ENCODE results near the gene NSG2.
"Not testable (repeated sequence)": the region's sequence is repeated elsewhere in the genome, so short reads cannot be mapped to it uniquely, and the experiment has no call there.

Gene NSG2

DNA sequence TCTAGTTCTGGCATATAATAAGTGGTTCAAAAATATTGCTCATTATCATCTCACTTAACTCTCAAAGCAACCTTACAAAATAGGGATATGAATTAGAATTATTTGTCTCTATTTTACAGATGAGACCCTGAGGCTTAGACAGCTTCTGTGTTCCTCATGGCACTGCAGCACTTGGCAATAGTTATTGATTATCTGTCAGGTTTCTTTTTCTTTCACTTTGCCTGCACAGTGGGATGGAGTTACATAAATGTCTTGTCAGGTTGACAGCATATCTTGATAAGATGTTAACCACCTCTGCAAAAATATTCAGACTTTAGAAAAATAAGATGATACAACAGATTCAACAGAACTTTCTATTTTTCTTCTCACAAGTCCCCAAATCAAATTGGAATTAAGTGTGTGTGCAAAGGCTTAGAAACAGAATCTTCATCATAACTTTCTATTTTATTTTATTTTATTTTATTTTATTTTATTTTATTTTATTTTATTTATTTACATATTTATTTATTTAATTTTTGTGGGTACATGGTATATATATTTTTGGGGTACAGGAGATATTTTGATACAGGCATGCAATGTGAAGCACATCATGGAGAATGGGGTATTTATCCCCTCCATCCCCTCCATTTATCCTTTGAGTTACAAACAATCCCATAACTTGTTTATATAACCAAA is 17.7 kb downstream of the NSG2 start:
- DNase-seq, result no peak

DNA sequence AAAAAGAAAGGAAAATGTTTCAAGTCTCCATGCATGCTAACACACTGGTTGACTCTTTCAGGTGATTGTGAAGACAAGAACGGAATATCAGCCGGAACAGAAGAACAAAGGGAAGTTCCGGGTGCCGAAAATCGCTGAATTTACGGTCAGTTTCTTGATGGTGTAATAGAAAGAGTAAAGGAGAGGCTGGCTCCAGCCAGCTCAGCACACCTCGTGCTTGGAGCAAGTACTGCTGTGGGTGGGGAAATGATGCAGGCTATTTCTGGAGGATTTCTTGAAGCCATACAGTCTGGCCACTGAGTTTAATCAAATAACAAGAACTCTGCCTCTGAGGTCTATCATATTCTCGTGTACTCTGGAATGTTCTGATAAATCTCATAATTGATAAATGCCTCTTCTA is 18.7 kb downstream of the NSG2 start:
- no peak for DNase-seq

DNA sequence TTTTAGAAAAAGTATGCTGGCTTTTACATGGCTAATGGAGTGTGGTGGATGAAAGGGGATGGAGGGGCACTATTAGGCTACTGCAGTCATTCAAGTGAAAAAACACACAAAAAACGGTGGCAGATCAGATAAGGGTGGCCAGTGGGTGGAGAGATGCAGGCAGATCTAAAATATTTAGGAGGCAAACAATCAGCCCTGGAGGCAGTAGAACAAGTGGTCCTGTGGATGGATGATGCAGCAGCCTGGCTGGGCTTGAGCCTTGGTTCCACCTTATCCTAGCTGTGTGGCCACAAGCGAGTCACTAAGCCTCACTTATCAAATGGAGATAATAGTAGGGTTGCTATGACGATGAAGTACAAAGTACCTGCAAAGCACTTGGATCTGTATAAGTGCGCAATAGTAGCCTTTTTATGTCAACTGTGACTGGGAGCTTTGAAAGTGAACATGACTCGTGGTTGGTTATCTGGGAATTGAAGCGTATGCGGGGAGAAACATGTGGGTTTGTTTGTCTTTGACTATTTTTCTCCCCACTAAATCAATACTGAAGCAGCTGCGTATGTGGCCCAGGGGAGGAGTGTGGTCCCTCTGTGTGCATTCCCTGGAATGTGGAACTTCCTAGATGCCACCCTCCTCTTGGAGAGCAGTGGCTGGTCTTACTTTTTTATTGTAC is 20.2 kb downstream of the NSG2 start:
- peak; percentile 12 for DNase-seq

DNA sequence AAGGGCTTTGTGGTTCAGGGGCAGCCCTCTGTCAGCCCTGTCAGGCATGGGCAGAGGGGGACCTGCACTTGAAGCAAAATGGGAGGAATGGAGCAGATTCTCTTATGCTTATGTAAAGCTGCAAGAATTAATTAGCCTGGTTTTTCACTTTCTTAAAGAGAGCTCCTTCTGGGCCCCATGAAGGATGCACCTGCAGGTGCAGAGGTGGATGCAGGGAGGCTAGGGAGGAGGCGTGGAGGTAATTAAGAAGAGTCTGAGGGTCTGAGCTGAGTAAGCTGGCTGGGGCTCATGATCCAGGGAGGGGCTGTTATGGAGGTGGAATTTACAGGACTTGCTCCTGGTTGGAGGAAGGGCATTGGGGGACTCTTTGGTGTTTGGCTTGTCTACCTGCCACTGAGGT is 22.0 kb downstream of the NSG2 start:
- no peak for DNase-seq

DNA sequence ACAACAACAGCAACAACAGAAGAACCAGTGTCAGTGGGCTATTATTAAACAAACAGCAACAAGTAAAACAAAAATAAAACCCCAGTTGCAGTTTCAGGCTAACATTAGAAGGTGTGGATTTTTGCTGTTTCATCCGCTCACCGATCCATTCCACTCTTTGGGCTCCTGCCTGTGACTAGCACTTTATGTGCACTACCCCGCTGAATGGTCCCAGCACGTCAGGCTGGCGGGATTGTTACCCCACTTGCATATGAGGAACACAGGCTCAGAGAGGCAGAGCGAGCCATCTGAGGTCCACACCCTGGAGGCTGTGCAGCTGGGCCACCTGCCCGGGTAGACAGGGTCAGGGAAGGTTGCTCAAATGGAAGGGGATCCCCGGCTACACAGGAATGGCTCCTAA is 26.0 kb downstream of the NSG2 start:
- no peak for DNase-seq

DNA sequence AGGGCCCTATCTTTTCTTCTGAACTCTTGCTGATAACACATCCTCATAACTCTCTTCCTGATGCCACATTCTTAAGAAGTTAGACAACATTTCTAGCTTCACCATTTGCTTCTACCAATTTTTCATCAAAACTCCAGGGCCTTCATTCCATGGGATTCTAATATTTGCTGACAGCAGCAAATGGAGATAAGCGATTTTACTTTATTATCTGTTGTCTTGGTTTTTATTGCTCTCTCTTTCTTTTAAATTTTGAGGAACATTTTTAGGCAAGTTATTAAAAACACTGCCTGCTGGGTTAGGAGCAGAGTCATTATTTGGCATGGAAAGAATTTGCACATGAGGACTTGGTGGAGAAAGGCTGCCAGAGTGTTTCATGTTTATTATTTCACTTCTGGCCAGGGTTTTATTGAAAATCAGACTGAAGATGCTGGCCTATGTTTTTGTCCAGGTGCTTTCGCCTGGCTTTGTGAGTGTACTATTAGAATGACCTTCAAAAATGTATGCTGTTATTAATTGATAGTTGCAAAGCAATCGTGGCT is 27.7 kb downstream of the NSG2 start:
- DNase-seq, result no peak

DNA sequence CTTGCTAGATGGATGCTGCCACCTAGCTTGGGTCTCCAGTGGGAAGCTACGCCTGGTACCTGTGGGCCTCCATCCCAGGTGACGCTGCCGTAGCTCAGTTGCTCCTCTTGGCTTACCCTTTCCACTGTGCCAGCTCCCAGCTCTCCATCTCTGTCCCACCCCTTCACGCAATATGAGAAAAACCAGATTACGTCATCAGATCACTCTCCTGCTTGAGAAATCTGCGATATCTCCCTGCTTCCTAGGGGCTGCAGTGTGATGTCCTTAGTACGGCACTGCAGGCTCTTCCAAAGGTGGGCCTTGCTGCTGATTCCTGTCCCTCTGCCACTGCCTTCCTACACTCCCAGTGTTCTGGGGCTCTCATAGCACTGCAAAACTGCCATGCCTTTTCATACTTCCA is 28.9 kb downstream of the NSG2 start:
- no peak for DNase-seq

DNA sequence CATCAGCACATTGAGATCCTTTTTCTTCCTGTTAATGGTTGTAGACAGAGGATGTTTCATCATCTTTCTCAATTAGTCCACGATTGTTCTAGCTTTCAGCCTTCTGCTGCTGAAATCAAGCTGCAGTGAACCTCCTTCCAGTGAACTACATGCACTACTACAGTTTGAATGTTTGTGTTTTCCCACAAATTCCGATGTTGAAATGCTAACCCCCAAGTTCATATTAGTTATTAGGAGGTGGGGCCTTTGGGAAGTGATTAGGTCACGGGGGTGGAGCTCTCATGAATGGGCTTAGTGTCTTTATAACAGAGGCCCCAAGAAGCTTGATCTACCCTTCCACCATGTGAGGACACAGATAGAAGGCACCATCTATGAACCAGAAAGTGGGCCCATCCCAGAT is 32.9 kb downstream of the NSG2 start:
- no peak for DNase-seq

DNA sequence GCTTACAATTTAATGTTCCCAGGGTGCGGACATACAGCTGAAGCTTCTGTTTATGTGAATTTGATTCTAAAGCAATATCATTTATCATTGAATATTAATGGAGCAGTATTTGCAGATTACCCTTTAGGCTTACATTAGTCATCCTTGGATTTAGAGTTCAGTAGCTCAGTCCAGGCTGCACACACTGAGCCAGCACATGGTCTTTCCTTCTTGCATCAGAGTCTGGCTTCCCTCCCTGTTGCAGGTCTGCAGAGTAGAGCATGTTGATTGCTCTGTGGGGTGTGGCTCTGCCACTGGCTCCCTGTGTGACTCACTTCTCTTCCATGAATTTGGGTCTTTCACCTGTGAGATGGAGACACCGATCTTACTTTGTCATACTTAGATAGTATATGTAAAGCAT is 36.8 kb downstream of the NSG2 start:
- DNase-seq, result no peak

DNA sequence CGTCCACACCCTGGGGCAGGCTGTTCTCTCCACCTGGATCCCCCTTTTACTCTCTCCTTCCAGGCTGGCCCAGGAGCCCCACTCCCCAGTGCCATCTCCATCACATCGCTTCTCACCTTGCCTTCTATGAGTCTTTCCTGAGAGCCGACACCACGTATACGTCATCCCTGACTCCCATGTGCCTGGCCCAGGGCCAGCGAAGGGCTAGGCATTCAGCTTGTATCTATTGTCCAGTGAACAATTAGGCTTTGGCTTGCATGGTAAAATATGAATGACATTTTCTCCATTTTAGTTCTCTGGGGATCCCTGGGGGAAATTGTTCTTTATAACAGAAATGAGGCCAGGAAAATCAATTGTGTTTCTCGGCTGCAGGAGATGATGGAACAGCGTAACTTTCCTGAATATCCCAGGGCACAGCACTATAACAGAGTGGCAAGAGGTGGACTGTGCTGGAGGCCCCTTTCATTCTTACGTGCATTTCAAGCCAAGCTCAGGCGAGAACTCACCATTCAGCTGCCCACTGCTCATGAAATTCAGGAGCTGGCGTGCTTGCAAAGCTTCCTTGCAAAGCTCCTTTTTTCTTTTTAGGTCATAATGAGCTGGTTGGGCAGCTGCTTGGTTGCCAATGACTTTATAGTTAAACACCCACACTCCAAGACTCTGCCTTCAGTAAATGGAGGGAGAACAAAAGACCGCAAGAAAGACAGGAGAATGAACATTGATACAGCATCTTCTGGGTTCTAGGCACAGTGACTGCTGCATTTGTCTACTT is 37.7 kb downstream of the NSG2 start:
- no peak for DNase-seq

DNA sequence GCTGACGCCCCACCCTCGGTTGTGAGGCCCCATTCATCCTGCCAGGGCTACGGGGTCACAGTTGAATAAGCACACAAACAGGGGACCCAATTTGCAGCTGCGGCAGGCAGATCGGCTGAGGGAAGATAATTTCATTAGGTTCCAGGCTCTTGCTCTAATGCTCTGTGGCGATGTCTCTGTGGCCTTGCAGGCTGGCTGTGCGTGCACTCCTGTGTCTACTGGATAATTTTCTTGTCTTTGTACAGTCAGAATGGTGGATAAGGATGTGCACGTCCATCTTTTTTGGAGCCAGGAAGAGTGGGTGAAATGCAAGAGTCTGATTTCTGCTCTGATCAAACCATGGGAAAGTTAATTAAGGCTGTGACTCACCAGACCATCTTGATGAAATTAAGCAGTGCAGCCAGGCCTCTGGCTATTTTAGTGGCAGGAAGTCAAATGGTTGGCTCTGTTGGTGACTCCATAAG is 39.2 kb downstream of the NSG2 start:
- no peak for DNase-seq

DNA sequence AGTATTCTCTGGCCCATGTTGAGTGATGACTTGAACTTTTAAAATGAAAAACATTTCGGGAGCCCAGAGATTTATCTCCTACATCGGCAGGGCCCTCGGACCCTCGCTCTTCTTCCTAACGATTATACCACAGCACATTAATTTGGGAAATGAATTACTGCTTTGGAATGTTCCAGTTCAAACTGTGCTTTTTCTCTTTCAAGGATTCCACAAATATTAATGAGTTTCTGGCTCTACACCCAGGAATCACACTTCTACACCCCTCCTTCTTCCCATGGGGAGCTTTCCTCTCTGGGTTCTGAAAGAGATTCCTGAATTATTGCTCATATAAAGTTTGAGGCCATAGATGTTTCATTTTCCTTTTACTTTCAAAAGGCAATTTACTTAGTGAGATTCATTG is 41.2 kb downstream of the NSG2 start:
- DNase-seq, result no peak

DNA sequence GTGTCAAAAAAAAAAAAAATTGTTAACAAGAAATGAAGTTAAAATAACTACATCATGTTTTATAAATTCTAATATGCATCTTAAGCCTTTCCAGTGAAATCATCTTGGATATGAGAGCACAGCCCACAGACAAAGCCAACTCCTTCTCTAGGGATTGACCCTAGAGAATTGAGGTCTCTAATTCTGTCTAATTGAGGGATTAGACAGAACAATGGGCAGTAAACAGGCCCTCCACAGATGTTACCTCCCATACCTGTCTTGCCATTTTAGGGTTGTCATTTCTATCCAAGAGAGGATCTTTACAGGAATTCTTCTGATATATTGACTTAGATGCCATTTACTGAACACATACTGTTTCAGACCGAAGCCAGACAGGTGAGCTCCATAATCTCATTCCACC is 42.3 kb downstream of the NSG2 start:
- DNase-seq, result no peak

DNA sequence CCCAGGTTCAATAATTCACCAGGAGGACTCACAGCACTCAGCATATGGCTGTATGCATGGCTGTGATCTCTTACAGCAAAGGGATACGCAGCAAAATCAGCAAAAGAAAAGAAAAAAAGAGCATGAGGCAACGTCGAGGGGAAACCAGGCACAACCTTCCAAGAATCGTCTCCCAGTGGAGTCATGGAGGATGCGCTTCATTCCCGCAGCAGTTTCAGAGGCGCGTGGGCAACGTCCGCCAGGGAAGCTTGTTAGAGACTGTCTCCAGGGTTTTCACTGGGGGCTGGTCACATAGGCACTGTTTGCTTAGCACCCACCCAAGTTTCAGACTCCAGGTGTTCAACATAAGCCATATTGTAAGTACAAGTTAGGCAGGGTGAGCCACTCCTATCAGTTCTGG is 44.6 kb downstream of the NSG2 start:
- DNase-seq, result no peak

DNA sequence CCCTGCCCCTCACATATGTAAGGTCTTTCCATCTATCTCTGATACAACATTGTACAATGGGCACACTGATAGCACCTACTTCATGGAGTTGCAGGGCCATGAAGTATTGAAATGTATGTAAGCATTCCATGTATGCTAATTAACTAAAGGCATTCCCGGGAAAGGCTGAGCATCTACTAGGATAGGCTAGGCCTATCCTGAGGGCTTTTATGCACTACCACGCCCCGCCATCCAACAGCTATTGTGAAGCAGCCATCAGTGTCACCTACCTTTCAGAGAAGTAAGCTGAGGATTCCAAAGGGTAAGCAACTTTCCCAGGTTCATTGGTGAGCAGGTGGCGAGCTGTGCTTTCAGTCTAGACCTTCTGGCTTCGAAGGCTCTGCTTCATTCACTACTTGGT is 47.6 kb downstream of the NSG2 start:
- DNase-seq, result no peak

DNA sequence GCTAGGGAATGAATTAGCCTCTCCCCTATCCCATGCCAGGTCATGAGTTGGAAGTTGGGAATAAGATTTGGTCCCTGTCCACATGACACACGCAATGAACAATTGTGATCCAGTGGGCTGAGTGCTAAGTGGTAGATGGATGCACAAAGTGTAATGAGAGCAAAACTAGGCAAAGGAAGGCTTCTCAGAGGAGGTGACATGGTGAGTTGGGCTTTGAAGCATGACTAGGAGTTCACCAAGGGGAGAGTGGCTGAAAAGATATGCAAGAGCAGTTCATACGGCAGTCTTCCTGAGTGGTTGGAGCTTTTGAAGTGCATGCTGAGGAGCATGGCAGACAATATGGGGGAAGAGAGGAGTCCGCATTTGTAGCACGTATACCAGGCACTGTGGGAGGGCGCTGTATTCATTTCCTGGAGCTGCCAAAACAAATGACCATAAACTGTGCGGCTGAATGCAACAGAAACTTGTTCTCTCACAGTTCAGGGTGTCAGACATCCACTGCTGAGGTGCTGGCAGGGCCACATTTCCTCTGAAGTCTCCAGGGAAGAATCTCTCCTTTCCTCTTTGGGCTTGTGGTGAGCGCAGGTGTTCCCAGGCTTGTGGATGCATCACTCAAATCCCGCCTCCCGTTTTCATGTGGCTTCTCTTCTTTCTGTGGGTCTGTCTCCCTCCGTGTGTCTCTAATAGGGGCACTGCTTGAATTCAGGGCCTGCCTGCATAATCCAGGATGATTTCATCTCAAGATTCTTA is 49.5 kb downstream of the NSG2 start:
- DNase-seq, result no peak

DNA sequence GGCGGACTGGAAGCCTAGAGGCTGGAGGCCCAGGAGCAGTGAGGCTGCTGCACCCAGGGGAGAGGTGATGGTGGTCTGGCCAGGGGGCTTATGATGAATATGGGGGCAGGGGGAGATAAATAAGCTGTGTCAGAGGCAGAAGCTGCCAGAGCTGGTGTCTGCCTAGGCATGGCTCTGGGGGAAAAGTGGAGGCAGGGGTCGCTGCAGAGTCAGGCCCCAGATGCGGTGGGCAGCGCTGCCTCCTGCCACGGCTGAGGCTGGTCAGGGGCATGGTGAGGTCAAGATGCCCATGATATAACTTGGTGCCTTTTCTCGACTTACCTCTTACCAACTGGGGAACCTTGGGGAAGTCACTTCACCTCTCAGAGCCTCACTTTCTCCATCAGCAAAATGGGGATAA is 51.1 kb downstream of the NSG2 start:
- no peak for DNase-seq

DNA sequence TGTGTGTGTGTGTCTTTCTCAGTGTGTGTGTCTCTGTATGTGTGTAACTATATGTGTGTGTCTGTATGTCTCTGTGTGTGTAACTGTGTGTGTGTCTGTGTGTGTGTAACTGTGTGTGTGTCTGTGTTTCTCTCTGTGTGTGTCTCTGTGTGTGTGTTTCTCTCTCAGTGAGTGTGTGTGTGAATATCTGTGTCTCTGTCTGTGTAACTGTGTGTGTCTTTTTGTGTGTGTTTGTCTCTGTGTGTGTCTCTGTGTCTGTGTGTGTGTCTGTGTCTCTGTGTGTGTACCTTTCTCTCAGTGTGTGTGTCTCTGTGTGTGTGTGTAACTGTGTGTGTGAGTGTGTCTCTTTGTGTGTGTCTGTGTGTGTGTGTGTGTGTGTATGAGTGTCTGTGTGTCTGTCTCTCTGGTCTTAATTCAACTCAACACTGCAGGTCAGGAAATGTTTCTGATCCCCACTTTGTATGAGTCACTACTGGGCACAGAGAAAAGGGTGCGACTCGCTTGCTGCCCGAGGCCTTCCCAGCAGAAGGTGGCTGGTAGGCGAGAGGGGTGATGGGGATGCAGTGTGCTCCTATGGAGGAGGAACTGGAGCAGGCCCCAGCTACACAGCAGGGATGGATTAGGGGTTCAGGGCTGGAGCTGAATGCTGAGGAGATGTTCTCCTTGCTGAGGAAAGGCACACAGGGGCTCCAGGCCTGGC is 52.1 kb downstream of the NSG2 start:
- no peak for DNase-seq

DNA sequence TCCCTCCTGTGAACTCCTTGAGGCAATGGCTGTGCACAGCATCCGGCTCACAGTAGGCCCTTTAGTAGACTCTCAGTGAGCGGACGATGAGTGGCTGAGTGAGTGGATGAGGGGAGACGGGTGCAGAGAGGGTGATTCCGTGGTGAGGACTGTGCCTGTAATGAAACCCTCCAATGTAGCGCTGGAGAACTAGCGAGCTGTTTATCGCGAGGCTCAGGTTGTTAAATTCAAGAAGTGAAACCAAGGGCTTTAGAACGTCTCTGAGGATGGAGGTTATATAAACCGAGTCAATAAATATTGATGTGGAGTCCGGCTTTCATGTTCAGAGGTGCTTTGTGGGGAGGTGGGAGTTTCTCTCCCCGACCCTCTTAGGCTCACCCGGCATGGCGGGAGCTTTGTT is 53.2 kb downstream of the NSG2 start:
- DNase-seq, result no peak

DNA sequence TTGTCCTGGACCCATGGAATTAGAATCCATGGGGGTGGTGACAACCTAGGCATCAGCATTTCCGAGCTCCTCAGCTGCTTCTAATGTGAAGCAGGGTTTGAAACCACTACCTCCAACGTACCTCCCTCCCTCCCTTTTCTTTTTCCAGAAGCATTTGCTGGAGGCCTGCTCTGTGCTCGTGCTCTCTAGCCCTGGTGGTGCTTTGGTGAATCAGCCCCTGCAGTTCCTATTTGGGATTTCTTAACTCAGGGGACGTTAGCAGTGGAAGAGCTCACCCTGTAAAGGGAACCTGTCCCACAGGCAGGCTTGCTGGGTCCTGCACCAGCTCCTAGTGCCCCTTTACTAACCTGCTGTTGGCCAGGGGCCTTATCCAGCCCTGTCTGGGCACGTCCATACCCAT is 55.0 kb downstream of the NSG2 start:
- no peak for DNase-seq

DNA sequence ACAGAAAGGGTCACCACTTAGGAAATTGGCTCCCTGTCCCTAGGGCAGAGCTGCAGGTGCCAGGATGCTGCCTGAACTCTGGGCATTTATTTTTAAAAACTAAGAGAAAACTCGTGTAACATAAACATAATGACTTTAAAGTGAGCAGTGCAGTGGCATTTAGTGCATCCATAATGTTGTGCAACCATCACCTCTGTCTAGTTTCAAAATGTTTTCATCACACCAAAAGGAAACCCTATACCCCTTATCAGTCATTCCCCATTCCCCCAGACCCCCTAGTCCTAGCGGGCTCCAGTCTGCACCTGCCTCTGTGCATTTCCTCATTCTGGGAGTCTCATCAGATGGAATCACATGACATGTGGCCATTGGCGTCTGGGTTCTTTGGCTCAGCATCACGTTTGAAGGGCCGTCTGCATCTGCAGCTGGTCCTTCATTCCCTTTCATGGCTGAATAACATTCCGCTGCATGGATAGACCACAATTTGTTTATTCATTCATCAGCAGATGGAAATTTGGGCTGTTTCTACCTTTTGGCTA is 55.8 kb downstream of the NSG2 start:
- DNase-seq, result no peak

DNA sequence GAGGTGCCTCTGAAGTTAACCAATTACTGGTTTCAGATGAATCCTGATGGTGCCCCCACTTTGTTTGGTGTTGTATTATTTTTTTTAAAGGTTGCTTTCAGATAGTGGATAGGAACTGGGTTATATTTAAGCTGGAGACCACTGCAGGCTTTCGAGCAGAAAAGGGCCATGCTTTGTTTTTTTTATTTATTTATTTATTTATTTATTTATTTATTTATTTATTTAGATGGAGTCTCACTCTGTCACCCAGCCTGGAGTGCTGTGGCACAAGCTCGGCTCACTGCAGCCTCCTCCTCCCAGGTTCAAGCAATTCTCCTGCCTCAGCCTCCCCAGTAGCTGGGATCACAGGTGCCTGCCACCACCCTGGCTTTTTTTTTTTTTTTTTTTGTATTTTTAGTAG is 57.1 kb downstream of the NSG2 start:
- DNase-seq, result not testable (repeated sequence)
